Testis (tissue), 2 donors: ENCODE measurements around the gene CLEC11A.
"Not testable (repeated sequence)": the region's sequence is repeated elsewhere in the genome, so short reads cannot be mapped to it uniquely, and the experiment has no call there.

ENCODE experiments used
- CTCF ChIP-seq, 3 experiments: fragments of 450-650 bp in 2 of 3; fragments of 200-600 bp in 1 of 3; sonication (generic) in 1 of 3; IDR thresholded peaks; one replicate each; pipeline ENCODE4 v1.5.1; 2016 to 2019; ENCODE audit warnings: antibody characterized with exemption in 3 of 3, mild to moderate bottlenecking in 2 of 3, moderate library complexity in 1 of 3
- POLR2A ChIP-seq: fragments of 450-650 bp; IDR thresholded peaks from one replicate; pipeline ENCODE4 v1.6.1; 2017; ENCODE audit warnings: antibody characterized with exemption, mild to moderate bottlenecking, moderate library complexity

- not testable (repeated sequence) for TF ChIP-seq POLR2A; CTCF (IDR thresholded peaks at IDR 0.05)
These were observed 35.9 kb downstream of the CLEC11A start for GRCh38 chr19:50759076-50759475.
